ENCODE data around the gene RNASEH2A.

DNA sequence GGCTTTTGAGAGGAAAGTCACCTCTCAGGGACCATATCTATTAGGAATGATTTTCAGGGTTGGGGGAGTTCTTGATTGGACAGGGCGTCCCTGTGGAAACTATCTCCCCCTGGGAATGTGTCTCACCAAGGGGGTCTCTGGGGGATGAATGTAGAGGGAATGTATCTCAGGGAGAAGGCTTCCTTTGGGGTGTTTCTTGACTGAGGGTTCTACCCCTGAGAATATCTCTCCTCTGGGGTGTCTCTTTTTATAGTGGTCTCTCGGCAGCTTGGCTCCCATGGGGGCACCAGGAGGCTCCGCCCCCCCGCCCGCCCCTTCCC, 27.0 kb downstream of the RNASEH2A start:
- TF ChIP-seq EZH2 (IDR thresholded peaks at IDR 0.05; ENCODE audit: insufficient read depth, poor library complexity, severe bottlenecking) (no peak), EZH2phosphoT487 (IDR thresholded peaks at IDR 0.05; ENCODE audit: insufficient read depth, low read depth) (no peak)
